OCI-LY7 (cell line): ENCODE results near the gene ZNF358. TPM values are rescaled to one million over a fixed set of nuclear protein-coding genes. Genes with fewer than 3 reads are reported as not detected.

Experiments used
- BruUV-seq: library from RNA; stranded (reverse); fragments of 400-500 nt; replicated peaks from 2 replicates; lab custom pipeline; 2021; lab: Mats Ljungman, UMichigan
- CTCF ChIA-PET: fragments of 300-600 bp; sonication (Branson Sonifier 250); formaldehyde crosslinking; loops from one replicate; lab custom pipeline; 2022; ENCODE audit warnings: antibody characterized with exemption; ENCODE audit not compliant: unreplicated experiment; lab: Charles Lee
- POLR2A ChIA-PET: fragments of 300-600 bp; sonication (Branson Sonifier 250); formaldehyde crosslinking; loops from one replicate; lab custom pipeline; 2022; ENCODE audit warnings: antibody characterized with exemption; lab: Charles Lee
- DNase-seq: peaks from one replicate; pipeline ENCODE4 v3.0.0-alpha.2; 2015; ENCODE audit warnings: low spot score
- H2AFZ ChIP-seq: fragments of 200-600 bp; sonication (generic), shearing (Covaris generic); 2 replicates; pipeline ENCODE4 v1.6.1; 2014; ENCODE audit warnings: mild to moderate bottlenecking, antibody characterized with exemption, low read length, moderate library complexity
- H3K27ac ChIP-seq: fragments of 200-600 bp; sonication (generic); 2 replicates; pipeline ENCODE4 v1.5.1; 2014; ENCODE audit warnings: mixed run types, low read depth, mild to moderate bottlenecking, moderate library complexity, low read length, inconsistent platforms; ENCODE audit not compliant: poor library complexity, severe bottlenecking
- H3K36me3 ChIP-seq: fragments of 200-600 bp; sonication (generic); 2 replicates; pipeline ENCODE4 v1.6.1; 2014; ENCODE audit warnings: mild to moderate bottlenecking, antibody characterized with exemption, low read length, moderate library complexity, mixed read lengths; ENCODE audit not compliant: insufficient read depth
- H3K4me1 ChIP-seq: fragments of 200-600 bp; sonication (generic); 2 replicates; pipeline ENCODE4 v1.5.1; 2014; ENCODE audit warnings: mild to moderate bottlenecking, low read length; ENCODE audit not compliant: insufficient read depth, poor library complexity, severe bottlenecking
- H3K4me2 ChIP-seq: fragments of 200-600 bp; sonication (generic); 2 replicates; pipeline ENCODE4 v1.6.1; 2014; ENCODE audit warnings: mild to moderate bottlenecking, low read length
- H3K4me3 ChIP-seq: fragments of 200-600 bp; sonication (generic); 2 replicates; pipeline ENCODE4 v1.5.1; 2014; ENCODE audit warnings: mild to moderate bottlenecking, low read depth, low read length; ENCODE audit not compliant: poor library complexity, severe bottlenecking
- H3K79me2 ChIP-seq: fragments of 200-600 bp; sonication (generic); 2 replicates; pipeline ENCODE4 v1.6.1; 2016; ENCODE audit warnings: low read depth, mild to moderate bottlenecking, low read length, moderate library complexity, mixed read lengths; ENCODE audit not compliant: insufficient read depth
- H3K9me2 ChIP-seq: fragments of 200-600 bp; sonication (generic); 2 replicates; pipeline ENCODE4 v1.6.1; 2016; ENCODE audit warnings: mild to moderate bottlenecking, low read length, mixed read lengths; ENCODE audit not compliant: insufficient read depth
- H3K9me3 ChIP-seq: fragments of 200-600 bp; sonication (generic); 2 replicates; pipeline ENCODE4 v1.6.1; 2014; ENCODE audit warnings: mild to moderate bottlenecking, mixed run types, low read length, mixed read lengths
- H4K20me1 ChIP-seq: fragments of 200-600 bp; sonication (generic); 2 replicates; pipeline ENCODE4 v1.6.1; 2014; ENCODE audit warnings: mild to moderate bottlenecking, antibody characterized with exemption, low read length, moderate library complexity, mixed read lengths; ENCODE audit not compliant: insufficient read depth
- EZH2phosphoT487 ChIP-seq: fragments of 200-600 bp; sonication (generic); IDR thresholded peaks from 2 replicates; pipeline ENCODE4 v1.6.1; 2018; ENCODE audit warnings: low read depth, borderline replicate concordance, mild to moderate bottlenecking, mixed run types, antibody characterized with exemption, low read length, moderate library complexity, mixed read lengths
- intact Hi-C: fragments of 100-400 bp; cut with micrococcal nuclease; formaldehyde crosslinking; loops from one replicate; pipeline ENCODE4 v1.10.0; 2022; ENCODE audit not compliant: unreplicated experiment
- total RNA-seq, 2 experiments: library from RNA; depleted of rRNA in 1 of 2; stranded (reverse); fragments of >200 nt in 1 of 2; shearing (Covaris generic) in 1 of 2; gene quantifications; 2 replicates each; pipeline ENCODE4 v1.2.3, GENCODE V29; 2014 to 2022
- TF ChIP-seq, protein P1 (sequence below): fragments of 200-600 bp; sonication (generic); conservative IDR thresholded peaks from 2 replicates; pipeline ENCODE4 v1.5.1; 2014; ENCODE audit warnings: mild to moderate bottlenecking, antibody characterized with exemption, low read length, moderate library complexity, mixed read lengths

ZNF358 gene
- total RNA-seq, 2 experiments from 2014 or later, result not detected

DNA sequence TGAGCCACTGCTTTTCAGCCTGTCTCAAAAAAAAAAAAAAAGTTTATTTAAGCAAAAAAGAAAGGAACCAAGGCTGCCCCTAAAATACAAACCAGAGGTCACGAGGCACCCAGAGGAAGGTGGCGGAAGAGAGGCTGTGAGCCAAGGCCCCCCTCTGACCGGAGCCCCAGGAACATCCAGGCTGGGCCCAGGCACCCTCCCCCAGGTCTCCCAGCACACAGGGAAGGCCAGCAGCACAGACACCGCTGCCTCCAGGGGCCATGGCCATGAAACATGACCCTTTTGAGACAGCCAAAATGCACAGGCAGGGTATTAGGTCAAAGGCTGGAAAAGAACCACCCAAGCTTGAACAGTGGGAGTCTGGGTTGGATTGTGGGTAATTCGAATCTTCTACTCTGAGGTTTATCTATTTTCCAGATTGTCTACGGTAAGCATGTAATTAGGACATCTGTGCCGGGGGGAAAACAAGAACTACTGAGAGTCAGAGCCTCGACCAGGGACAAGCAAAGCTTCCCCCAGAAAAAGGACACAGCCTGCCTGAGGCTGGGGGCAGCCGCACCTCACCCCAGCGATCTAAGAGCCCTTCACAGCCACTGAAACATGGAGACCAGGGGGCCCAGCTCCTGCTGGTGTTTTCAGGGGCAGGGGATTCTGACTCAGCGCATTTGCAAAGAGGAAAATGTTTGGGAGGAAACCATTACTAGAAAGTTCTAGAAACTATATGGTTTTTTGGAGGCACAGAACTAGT, 35.5 kb upstream of the ZNF358 start:
- Histone ChIP-seq H3K9me3 (no peaks in the 10 kb centered on the region), H3K4me1 (no peaks in the 10 kb centered on the region), H4K20me1 (no peaks in the 10 kb centered on the region), H3K4me2 (no peak overlapping the region), H2AFZ (no peak overlapping the region), H3K4me3 (no peak overlapping the region), H3K36me3 (no peaks in the 10 kb centered on the region), H3K79me2 (no peaks in the 10 kb centered on the region), H3K9me2 (no peaks in the 10 kb centered on the region), H3K27ac (no peak overlapping the region)
- ChIA-PET CTCF (no interaction called here), POLR2A (no interaction called here)
- no TSS peak for BruUV-seq
- TF ChIP-seq EZH2phosphoT487, result no peak
- TF ChIP-seq, protein P1, sequence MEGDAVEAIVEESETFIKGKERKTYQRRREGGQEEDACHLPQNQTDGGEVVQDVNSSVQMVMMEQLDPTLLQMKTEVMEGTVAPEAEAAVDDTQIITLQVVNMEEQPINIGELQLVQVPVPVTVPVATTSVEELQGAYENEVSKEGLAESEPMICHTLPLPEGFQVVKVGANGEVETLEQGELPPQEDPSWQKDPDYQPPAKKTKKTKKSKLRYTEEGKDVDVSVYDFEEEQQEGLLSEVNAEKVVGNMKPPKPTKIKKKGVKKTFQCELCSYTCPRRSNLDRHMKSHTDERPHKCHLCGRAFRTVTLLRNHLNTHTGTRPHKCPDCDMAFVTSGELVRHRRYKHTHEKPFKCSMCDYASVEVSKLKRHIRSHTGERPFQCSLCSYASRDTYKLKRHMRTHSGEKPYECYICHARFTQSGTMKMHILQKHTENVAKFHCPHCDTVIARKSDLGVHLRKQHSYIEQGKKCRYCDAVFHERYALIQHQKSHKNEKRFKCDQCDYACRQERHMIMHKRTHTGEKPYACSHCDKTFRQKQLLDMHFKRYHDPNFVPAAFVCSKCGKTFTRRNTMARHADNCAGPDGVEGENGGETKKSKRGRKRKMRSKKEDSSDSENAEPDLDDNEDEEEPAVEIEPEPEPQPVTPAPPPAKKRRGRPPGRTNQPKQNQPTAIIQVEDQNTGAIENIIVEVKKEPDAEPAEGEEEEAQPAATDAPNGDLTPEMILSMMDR, result no peak
- intact Hi-C loops, result no loop called here
- no peak for DNase-seq

DNA sequence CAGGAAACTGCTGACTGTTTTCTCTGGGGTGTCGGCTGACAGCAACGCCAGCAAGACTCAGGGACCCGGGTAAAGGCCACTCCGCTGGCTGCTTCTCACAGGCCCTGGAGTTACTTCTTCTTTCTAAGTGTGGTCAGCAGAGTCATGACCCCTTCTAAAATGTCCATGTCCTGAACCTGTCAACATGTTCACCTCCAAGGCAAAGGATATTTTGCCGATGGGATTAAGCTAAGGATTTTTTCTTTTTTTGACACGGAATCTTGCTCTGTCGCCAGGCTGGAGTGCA, 35.0 kb upstream of the ZNF358 start:
- Histone ChIP-seq H3K27ac (no peak overlapping the region), H3K9me3 (no peaks in the 10 kb centered on the region), H3K4me3 (no peak overlapping the region), H3K9me2 (no peaks in the 10 kb centered on the region), H2AFZ (no peak overlapping the region), H4K20me1 (no peaks in the 10 kb centered on the region), H3K36me3 (no peaks in the 10 kb centered on the region), H3K4me2 (no peak overlapping the region), H3K4me1 (no peaks in the 10 kb centered on the region), H3K79me2 (no peaks in the 10 kb centered on the region)
- ChIA-PET CTCF (no interaction called here), POLR2A (no interaction called here)
- no peak for TF ChIP-seq EZH2phosphoT487
- TF ChIP-seq, protein P1, result no peak
- DNase-seq, result no peak
- no TSS peak for BruUV-seq
- intact Hi-C loops, result no loop called here

DNA sequence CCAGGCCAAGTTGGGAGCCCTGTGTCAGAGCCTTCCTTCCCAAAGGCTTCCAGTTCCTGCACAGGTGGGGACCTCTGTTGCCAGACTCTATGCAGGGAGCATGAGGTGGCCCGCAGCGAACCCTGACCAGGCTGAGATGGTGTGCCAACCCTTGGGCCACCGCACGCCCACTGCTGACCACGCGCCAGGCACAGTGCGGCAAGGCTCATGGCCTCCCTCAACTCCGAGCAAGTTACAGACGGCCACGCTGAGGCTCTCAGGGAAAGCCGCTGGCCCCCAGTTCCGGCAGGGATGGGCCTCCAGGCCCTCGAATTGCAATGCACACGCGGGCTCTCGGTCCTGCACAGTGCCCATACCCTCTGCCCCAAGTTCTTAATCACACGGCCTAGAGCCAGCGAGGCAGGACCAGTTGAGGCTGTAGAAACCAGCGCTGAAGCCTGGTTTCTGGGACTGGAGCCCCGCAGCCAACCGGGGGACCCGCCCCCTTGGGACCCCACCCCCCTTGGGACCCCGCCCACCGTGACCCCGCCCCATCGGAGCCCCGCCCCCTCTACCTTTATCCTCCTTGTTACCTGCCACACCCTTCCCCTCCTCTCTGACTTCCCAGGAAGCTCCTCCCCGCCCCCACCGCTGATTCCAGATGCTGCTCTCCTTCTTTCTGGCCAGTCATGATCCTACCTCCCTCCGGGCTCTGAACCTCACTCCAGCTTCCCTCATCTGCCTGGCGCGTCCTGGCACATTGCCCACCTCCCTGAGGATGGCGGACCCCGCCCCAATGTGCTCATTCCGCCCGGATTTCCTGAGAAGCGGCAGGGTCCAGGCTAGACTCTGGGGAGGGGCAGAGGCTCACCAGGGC, 33.1 kb upstream of the ZNF358 start:
- no peak for DNase-seq
- CTCF ChIA-PET, result no interaction called here
- H3K4me1 ChIP-seq, result no peaks in the 10 kb centered on the region
- H3K27ac ChIP-seq, result no peak overlapping the region
- H3K9me2 ChIP-seq, result no peaks in the 10 kb centered on the region
- TF ChIP-seq EZH2phosphoT487, result no peak
- TF ChIP-seq, protein P1, result no peak
- H3K4me2 ChIP-seq, result no peak overlapping the region
- no peak overlapping the region for H2AFZ ChIP-seq
- BruUV-seq, result no TSS peak
- H3K9me3 ChIP-seq, result no peaks in the 10 kb centered on the region
- no peaks in the 10 kb centered on the region for H3K36me3 ChIP-seq
- no peaks in the 10 kb centered on the region for H4K20me1 ChIP-seq
- POLR2A ChIA-PET, result no interaction called here
- no peak overlapping the region for H3K4me3 ChIP-seq
- H3K79me2 ChIP-seq, result no peaks in the 10 kb centered on the region
- intact Hi-C loops, result no loop called here
